GM10266 (cell line): Measurements from ENCODE around the gene TRANK1.

Experiments
- DNase-seq: peaks from one replicate; pipeline ENCODE4 v3.0.0; 2012; ENCODE audit errors: extremely low spot score
- TF ChIP-seq, protein P1 (sequence below): IDR thresholded peaks from 2 replicates; pipeline ENCODE4 v1.5.1; 2012; ENCODE audit warnings: mild to moderate bottlenecking, low read depth; ENCODE audit not compliant: control insufficient read depth, insufficient read depth; ENCODE audit errors: missing control alignments

Gene TRANK1

DNA sequence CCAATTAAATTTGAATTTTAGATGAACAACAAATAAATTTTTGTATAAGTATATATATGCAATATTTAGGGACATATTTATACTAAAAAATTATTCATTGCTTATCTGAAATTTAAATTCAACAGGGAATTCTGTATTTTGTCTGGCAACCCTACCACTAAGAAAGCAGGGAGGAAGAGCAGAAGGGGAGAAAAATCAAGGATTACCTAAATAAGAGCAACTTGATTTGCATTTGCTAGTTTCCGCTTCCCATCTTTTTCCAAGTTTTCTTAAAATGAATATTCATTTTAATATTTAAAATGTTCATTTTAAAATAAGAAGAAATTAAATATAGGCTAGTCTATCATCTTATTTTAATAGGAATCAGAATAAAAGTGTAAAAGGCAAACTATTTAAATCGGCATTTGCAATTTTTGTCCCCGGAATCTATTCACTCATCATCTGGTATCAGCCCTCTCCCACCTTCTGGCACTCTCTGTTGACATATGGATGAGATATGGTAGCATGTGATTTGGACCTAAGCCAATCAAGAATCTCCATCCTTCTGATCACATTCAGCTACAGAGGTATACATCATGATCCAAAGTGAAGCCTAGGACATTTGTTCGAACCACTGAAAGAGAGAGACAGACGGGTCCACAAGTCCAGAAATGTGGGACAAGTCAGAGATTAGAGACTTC, 82.6 kb downstream of the TRANK1 start:
- no peak for DNase-seq
- TF ChIP-seq, protein P1, sequence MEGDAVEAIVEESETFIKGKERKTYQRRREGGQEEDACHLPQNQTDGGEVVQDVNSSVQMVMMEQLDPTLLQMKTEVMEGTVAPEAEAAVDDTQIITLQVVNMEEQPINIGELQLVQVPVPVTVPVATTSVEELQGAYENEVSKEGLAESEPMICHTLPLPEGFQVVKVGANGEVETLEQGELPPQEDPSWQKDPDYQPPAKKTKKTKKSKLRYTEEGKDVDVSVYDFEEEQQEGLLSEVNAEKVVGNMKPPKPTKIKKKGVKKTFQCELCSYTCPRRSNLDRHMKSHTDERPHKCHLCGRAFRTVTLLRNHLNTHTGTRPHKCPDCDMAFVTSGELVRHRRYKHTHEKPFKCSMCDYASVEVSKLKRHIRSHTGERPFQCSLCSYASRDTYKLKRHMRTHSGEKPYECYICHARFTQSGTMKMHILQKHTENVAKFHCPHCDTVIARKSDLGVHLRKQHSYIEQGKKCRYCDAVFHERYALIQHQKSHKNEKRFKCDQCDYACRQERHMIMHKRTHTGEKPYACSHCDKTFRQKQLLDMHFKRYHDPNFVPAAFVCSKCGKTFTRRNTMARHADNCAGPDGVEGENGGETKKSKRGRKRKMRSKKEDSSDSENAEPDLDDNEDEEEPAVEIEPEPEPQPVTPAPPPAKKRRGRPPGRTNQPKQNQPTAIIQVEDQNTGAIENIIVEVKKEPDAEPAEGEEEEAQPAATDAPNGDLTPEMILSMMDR, result no peak

DNA sequence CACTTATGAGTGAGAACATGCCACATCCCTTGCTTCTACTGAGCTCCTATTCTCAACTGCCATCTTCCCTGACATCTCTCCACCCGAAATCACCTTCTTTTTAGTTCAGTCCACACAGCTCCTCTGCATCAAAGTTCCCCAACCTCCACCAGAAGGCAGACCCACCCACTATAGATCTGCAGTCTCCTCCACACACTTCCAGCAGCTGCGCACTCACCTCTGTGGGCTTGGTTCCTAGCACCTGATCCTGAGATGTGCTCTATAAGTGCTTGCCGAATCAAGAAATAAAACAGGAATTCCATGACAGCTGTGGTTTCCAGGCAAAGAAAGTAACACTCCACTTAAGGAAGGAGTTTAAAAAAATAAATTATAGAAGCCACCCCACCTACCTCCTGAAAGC, 85.4 kb downstream of the TRANK1 start:
- TF ChIP-seq, protein P1, result no peak

DNA sequence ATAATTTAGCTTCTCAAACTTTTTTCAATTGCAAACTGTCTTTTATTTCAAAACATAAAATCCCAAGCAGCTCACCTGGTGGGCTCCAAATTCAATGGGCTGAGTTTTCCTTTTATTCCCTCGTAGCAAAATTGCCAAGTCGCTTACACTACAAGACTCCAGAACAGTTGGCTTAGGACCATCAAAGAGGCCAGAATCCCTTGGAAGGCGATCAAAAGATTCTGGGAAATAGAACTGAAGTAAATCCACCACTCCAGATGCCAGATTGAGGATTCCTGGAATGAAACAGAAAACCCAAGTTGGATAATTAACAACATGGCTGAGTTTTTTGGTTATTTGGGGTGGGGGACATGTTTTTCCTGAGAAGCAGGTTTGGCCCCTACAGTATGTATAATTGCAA, 92.8 kb downstream of the TRANK1 start:
- TF ChIP-seq, protein P1, result no peak
- DNase-seq, result no peak

More for the DNA sequence above, 85.4 kb downstream of the TRANK1 start:
- DNase-seq, result no peak

DNA sequence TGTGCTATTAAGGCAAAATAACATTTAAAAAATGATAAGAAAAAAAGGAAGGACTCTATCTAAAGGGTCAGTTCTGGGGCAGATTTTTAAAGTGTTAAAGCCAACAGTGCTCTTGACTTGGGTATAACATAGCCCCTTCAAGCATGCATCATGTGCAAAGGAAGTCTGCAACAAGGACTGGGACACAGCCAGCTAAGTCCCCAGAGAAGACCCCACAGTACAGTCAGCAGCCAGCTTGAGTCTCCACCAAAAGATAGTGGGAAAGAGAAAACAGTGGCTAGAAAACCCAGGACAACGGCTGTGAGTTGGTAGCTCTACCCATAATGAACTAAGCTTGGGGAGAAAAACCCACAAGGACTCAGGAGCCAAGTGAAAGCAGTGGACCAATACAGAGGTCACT, 94.1 kb downstream of the TRANK1 start:
- TF ChIP-seq, protein P1, result no peak
- DNase-seq, result no peak

DNA sequence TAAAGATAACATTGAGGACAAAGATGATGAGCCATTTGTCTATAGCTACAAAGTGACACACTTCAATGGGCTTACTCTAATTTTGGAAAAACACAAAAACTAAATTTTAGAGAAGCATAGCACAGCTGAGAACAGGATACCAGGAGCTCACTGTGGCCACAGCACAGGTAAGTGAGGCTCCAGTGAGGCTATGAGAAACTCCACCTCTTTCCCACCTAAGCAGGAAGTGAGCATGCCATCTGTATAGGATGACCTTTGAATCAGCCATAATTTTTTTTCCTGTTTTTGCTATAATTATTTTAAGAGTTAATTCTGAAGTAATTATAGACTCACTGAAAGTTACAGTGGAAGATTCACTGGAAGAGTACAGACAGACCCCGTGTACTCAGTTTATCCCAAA, 98.4 kb downstream of the TRANK1 start:
- TF ChIP-seq, protein P1, result no peak
- DNase-seq, result no peak

DNA sequence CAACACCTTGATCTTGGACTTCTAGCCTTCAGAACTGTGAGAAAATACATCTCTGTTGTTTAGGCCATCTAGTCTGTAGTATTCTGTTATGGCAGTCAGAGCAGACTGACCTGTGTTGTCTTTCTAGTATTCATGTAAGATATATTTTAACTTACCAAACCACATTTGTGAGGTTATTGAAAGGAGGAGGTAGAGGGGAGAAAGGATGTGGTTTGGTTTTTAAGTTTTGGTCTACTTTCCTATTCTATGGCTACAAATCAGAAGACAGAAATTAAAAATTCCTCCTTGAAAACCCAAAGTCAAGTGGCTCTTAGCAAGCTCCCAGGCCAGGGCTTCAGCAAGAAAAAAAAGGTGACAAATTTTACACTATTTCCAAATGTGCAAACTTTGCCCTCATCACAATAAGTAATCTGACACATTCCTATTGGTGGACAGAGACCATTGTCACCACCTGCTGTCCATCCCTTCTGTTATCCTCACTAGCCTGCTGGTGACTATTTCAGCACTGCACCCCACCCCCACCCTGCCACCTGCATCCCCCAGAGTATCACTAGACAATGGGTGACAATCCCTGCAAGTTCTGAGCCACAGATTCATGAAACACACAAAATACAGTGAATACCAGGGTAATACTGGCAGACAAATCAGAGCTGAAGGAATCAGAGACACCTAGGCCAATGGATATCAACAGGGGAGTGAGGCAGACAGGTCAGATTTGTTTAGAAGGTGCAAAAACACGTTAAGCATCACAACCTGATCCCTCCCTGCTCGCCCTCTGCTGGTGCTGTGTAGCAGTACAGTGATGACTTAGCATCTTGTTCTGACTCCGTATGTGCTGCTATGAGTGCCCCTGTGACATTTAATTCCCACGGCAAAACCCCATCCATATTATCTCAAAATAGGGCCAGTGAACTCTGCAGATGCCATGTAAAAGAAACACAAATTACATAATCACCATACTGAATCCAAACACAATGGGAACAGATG, 101.5 kb downstream of the TRANK1 start:
- TF ChIP-seq, protein P1, result peak; percentile 48
- peak; percentile 32 for DNase-seq
